ENCODE results near the gene G0S2.

- TF ChIP-seq CTCF (IDR thresholded peaks at IDR 0.05) (no peak), POLR2A (IDR thresholded peaks at IDR 0.05) (no peak)
Measured at GRCh38 chr1:209720826-209721225, 45.6 kb downstream of the G0S2 start.
